Breast epithelium (tissue), 4 donors: ENCODE measurements around the gene NQO2. TPM values are rescaled to one million over a fixed set of nuclear protein-coding genes. Genes with fewer than 3 reads are reported as not detected.
"Not testable (repeated sequence)": the region's sequence is repeated elsewhere in the genome, so short reads cannot be mapped to it uniquely, and the experiment has no call there.

Experiments used
- DNase-seq, 2 donors: peaks; one replicate each; pipeline ENCODE4 v3.0.0-alpha.2; 2019; ENCODE audit warnings: low spot score in 2 of 2
- H3K27ac ChIP-seq, 2 donors: fragments of 200-600 bp; sonication (generic) in 1 of 2; one replicate each; pipeline ENCODE4 v1.5.1; 2016 to 2019; ENCODE audit warnings: mild to moderate bottlenecking in 1 of 2
- H3K27me3 ChIP-seq, 2 donors: fragments of 200-600 bp; sonication (generic) in 1 of 2; one replicate each; pipeline versions ENCODE4 v1.5.1 to v1.6.0; 2017 to 2019; ENCODE audit warnings: control low read depth in 1 of 2, mild to moderate bottlenecking in 1 of 2
- H3K36me3 ChIP-seq: fragments of 200-600 bp; one replicate; pipeline ENCODE4 v1.5.1; 2019
- H3K4me1 ChIP-seq, 2 donors: fragments of 200-600 bp; sonication (generic); one replicate each; pipeline ENCODE4 v1.5.1; 2016 to 2019; ENCODE audit warnings: control low read depth in 1 of 2
- H3K4me3 ChIP-seq, 3 donors: fragments of 200-600 bp; sonication (generic); 1 replicate in 2 of 3; 2 replicates in 1 of 3; pipeline ENCODE4 v1.5.1; 2016 to 2019; ENCODE audit warnings: mild to moderate bottlenecking in 3 of 3, moderate library complexity in 2 of 3
- H3K9me3 ChIP-seq, 2 donors: fragments of 200-600 bp; sonication (generic) in 1 of 2; one replicate each; pipeline ENCODE4 v1.5.1; 2016 to 2019; ENCODE audit warnings: control low read depth in 1 of 2
- CTCF ChIP-seq, 3 donors: fragments of 450-650 bp; IDR thresholded peaks; one replicate each; pipeline ENCODE4 v1.5.1; 2016 to 2017; ENCODE audit warnings: antibody characterized with exemption in 3 of 3, mild to moderate bottlenecking in 3 of 3, moderate library complexity in 3 of 3
- POLR2A ChIP-seq: fragments of 450-650 bp; IDR thresholded peaks from one replicate; pipeline ENCODE4 v1.6.1; 2016; ENCODE audit warnings: antibody characterized with exemption, mild to moderate bottlenecking, moderate library complexity
- POLR2AphosphoS5 ChIP-seq, 3 donors: sonication (generic); formaldehyde crosslinking; IDR thresholded peaks; one replicate each; pipeline ENCODE4 v1.6.1; 2017; ENCODE audit warnings: antibody characterized with exemption in 3 of 3
- intact Hi-C: fragments of 100-400 bp; cut with DNase I; formaldehyde crosslinking; loops from one replicate; pipeline ENCODE4 v1.15.1; 2023; ENCODE audit warnings: low total_unique reads
- total RNA-seq, 3 donors: library from RNA; depleted of rRNA; stranded (reverse); fragments of >200 nt; gene quantifications; one replicate each; pipeline ENCODE4 v1.1.0, GENCODE V29; 2016

NQO2 gene
- total RNA-seq, 3 donors from 2014 or later = 23.6 to 64.6 (median 24.9) TPM

DNA sequence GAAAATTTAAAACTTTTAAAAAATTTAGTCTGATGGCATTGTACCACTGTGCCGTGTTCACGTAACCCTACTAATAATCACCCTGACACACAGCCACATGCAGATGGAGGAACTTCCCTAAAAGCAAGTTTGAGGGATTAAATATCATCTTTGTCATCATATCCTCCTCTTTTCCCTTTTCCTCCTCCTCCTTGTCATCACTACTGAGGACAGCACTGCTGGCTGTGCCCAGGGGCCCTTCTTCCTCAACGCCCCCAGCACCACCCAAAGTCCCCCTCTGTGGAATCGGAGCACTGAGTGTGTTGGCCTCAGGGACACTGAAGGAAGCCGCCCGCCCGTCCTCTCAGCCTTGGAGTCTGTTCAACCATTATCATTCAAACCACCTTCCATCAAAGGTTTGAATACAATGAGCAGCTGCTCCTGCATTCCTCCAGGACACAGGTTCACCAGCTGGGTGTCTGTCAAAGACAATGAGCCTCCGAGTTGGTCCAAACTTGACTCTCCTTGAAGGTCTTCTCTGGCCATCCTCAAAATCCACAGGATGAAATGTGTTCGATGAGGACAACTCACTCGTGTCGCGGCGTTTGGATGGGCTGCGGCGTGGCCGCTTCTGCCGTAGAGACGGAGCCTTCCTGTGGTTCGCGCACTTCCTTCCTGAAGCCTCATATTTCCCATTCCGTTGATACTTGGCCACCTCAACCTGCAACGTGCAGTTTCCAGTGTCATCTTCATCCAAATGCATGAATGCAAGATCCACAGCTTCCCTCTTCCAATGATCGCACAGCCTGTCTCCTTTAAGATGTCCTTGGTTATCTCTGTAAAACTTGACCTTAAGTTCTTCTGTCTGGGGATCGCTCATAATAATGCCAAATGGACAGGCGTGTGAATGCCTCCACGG, 23.3 kb downstream of the NQO2 start:
- Histone ChIP-seq H3K27me3 (no peaks in the 10 kb centered on the region), H3K27ac (peak overlapping the region; percentile 88 to 94), H3K4me1 (no peaks in the 10 kb centered on the region), H3K9me3 (no peaks in the 10 kb centered on the region), H3K4me3 (peak overlapping the region; percentile 51 to 69 (median 64)), H3K36me3 (no peaks in the 10 kb centered on the region)
- intact Hi-C loops = no loop called here
- TF ChIP-seq POLR2A = no peak
- DNase-seq = no peak

- no peaks in the 10 kb centered on the region for H3K9me3 ChIP-seq
- H3K4me1 ChIP-seq = no peaks in the 10 kb centered on the region
- H3K27me3 ChIP-seq = no peaks in the 10 kb centered on the region
- intact Hi-C loops = no loop called here
- peak; percentile 83 for DNase-seq
- TF ChIP-seq POLR2AphosphoS5 (IDR thresholded peaks at IDR 0.05) (peak; percentile 75 to 77 (median 75)), CTCF (IDR thresholded peaks at IDR 0.05) (no peak), POLR2A (no peak)
- H3K36me3 ChIP-seq = no peaks in the 10 kb centered on the region
- H3K27ac ChIP-seq = peak overlapping the region; percentile 88 to 94
- H3K4me3 ChIP-seq = peak overlapping the region; percentile 51 to 69 (median 64)
These were observed 24.2 kb downstream of the NQO2 start for GRCh38 chr6:3023663-3024483.

- Histone ChIP-seq H3K36me3 (no peaks in the 10 kb centered on the region), H3K27ac (no peak overlapping the region), H3K27me3 (no peaks in the 10 kb centered on the region), H3K4me1 (no peaks in the 10 kb centered on the region), H3K9me3 (no peaks in the 10 kb centered on the region), H3K4me3 (no peak overlapping the region)
- TF ChIP-seq POLR2AphosphoS5 (IDR thresholded peaks at IDR 0.05) = no peak
- no peak for TF ChIP-seq CTCF (IDR thresholded peaks at IDR 0.05)
- no peak for TF ChIP-seq POLR2A
- no peak for DNase-seq
- intact Hi-C loops = no loop called here
These were observed 27.3 kb downstream of the NQO2 start for GRCh38 chr6:3026791-3027626.

DNA sequence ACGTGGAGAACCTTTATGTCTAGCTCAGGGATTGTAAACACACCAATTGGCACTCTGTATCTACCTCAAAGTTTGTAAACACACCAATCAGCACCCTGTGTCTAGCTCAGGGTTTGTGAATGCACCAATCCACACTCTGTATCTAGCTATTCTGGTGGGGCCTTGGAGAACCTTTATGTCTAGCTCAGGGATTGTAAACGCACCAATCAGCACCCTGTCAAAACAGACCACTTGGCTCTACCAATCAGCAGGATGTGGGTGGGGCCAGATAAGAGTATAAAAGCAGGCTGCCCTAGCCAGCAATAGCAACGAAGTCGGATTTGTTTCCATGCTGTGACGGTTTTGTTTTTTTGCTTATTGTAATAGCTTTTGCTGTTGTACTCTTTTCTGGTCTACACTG, 28.5 kb downstream of the NQO2 start:
- H3K27ac ChIP-seq, H3K27me3 ChIP-seq, H3K9me3 ChIP-seq, H3K4me1 ChIP-seq, H3K4me3 ChIP-seq, DNase-seq, intact Hi-C loops, H3K36me3 ChIP-seq: not testable (repeated sequence)

- Histone ChIP-seq H3K36me3 (no peaks in the 10 kb centered on the region), H3K4me3 (no peak overlapping the region), H3K27ac (no peak overlapping the region), H3K4me1 (no peaks in the 10 kb centered on the region), H3K27me3 (no peaks in the 10 kb centered on the region), H3K9me3 (no peaks in the 10 kb centered on the region)
- intact Hi-C loops = no loop called here
- no peak for DNase-seq
- TF ChIP-seq CTCF (IDR thresholded peaks at IDR 0.05) (no peak), POLR2A (no peak), POLR2AphosphoS5 (IDR thresholded peaks at IDR 0.05) (no peak)
These were observed 32.4 kb downstream of the NQO2 start for GRCh38 chr6:3031857-3032640.
